PC-9 (cell line): Measurements from ENCODE around the gene GCHFR. TPM values are rescaled to one million over a fixed set of nuclear protein-coding genes. Genes with fewer than 3 reads are reported as not detected.

ENCODE experiments used
- BruUV-seq: library from RNA; stranded (reverse); fragments of 400-500 nt; replicated peaks from 2 replicates; lab custom pipeline; 2021; lab: Mats Ljungman, UMichigan
- CTCF ChIA-PET: fragments of 300-600 bp; sonication (Branson Sonifier 250); formaldehyde crosslinking; loops from one replicate; lab custom pipeline; 2022; ENCODE audit warnings: antibody characterized with exemption; lab: Charles Lee
- POLR2A ChIA-PET: fragments of 300-600 bp; sonication (Branson Sonifier 250); formaldehyde crosslinking; loops from one replicate; lab custom pipeline; 2022; ENCODE audit warnings: antibody characterized with exemption; ENCODE audit not compliant: unreplicated experiment; lab: Charles Lee
- DNase-seq, 2 experiments: peaks; one replicate each; pipeline versions ENCODE4 v3.0.0 to v3.0.0-alpha.2; 2015 to 2022; ENCODE audit warnings: mixed read lengths in 1 of 2
- H2AFZ ChIP-seq: fragments of 200-600 bp; sonication (generic); 2 replicates; pipeline ENCODE4 v1.8.1; 2017; ENCODE audit warnings: antibody characterized with exemption
- H3F3A ChIP-seq: fragments of 200-600 bp; sonication (generic); 2 replicates; pipeline ENCODE4 v1.8.1; 2017; ENCODE audit warnings: antibody characterized with exemption, mild to moderate bottlenecking, low read depth; ENCODE audit not compliant: insufficient read depth
- H3K27ac ChIP-seq: fragments of 200-600 bp; sonication (generic); 2 replicates; pipeline ENCODE4 v1.6.1; 2016; ENCODE audit warnings: mixed run types
- H3K27me3 ChIP-seq: fragments of 200-600 bp; sonication (generic); 2 replicates; pipeline ENCODE4 v1.6.1; 2016; ENCODE audit warnings: low read depth, mixed run types; ENCODE audit not compliant: insufficient read depth
- H3K36me3 ChIP-seq: fragments of 200-600 bp; sonication (generic); 2 replicates; pipeline ENCODE4 v1.6.1; 2016; ENCODE audit warnings: low read depth, mixed run types
- H3K4me1 ChIP-seq: fragments of 200-600 bp; sonication (generic); replicated peaks from 2 replicates; pipeline ENCODE4 v1.6.1; 2016; ENCODE audit warnings: mixed run types; ENCODE audit not compliant: insufficient read depth
- H3K4me2 ChIP-seq: fragments of 200-600 bp; sonication (generic); 2 replicates; pipeline ENCODE4 v1.6.1; 2017; ENCODE audit warnings: mixed run types
- H3K4me3 ChIP-seq: fragments of 200-600 bp; sonication (generic); 2 replicates; pipeline ENCODE4 v1.6.1; 2016; ENCODE audit warnings: mixed run types
- H3K79me2 ChIP-seq: fragments of 200-600 bp; sonication (generic); 2 replicates; pipeline ENCODE4 v1.6.1; 2017; ENCODE audit warnings: low read depth, mixed run types
- H3K9me2 ChIP-seq: fragments of 200-600 bp; sonication (generic); 2 replicates; pipeline ENCODE4 v1.8.1; 2017; ENCODE audit warnings: mild to moderate bottlenecking; ENCODE audit not compliant: insufficient read depth
- H3K9me3 ChIP-seq: fragments of 200-600 bp; sonication (generic); 2 replicates; pipeline ENCODE4 v1.8.1; 2016; ENCODE audit warnings: low read depth; ENCODE audit not compliant: insufficient read depth
- H4K20me1 ChIP-seq: fragments of 200-600 bp; sonication (generic); 2 replicates; pipeline ENCODE4 v1.8.1; 2017; ENCODE audit not compliant: insufficient read depth
- CTCF ChIP-seq: fragments of 200-600 bp; sonication (generic); conservative IDR thresholded peaks from 2 replicates; pipeline ENCODE4 v1.6.1; 2017; ENCODE audit warnings: mixed run types, antibody characterized with exemption, mild to moderate bottlenecking, moderate library complexity
- EZH2 ChIP-seq: fragments of 200-600 bp; sonication (generic); IDR thresholded peaks from 2 replicates; pipeline ENCODE4 v1.8.0; 2017; ENCODE audit warnings: antibody characterized with exemption, low read depth
- intact Hi-C: fragments of 100-400 bp; cut with micrococcal nuclease; formaldehyde crosslinking; loops from one replicate; pipeline ENCODE4 v1.10.0; 2022; ENCODE audit not compliant: unreplicated experiment
- total RNA-seq: library from RNA; stranded (reverse); gene quantifications from 2 replicates; pipeline ENCODE4 v1.2.3, GENCODE V29; 2021

Gene GCHFR
- total RNA-seq, 1 experiment from 2014 or later, result 1.5 TPM

GRCh38 chr15:40737048-40737447 lies 26.8 kb upstream of the GCHFR start:
- ChIA-PET CTCF (no interaction called here), POLR2A (interaction anchor here (0.5 kb wide), 1 partner anchor 414 kb away, joined by 4 read pairs; no protein-coding TSS in a partner anchor)
- H3K4me3 ChIP-seq, result no peak overlapping the region
- H2AFZ ChIP-seq, result no peak overlapping the region
- no peaks in the 10 kb centered on the region for H3F3A ChIP-seq
- H3K79me2 ChIP-seq, result no peaks in the 10 kb centered on the region
- BruUV-seq, result no TSS peak
- intact Hi-C loops, result no loop called here
- no peaks in the 10 kb centered on the region for H3K4me1 ChIP-seq
- TF ChIP-seq CTCF, result no peak
- TF ChIP-seq EZH2, result no peak
- no peak for DNase-seq
- no peaks in the 10 kb centered on the region for H3K9me2 ChIP-seq
- H3K27ac ChIP-seq, result no peak overlapping the region
- H3K9me3 ChIP-seq, result no peaks in the 10 kb centered on the region
- H3K27me3 ChIP-seq, result no peaks in the 10 kb centered on the region
- H3K4me2 ChIP-seq, result no peak overlapping the region
- H3K36me3 ChIP-seq, result no peaks in the 10 kb centered on the region; the same call in 1 of the 2 replicates
- H4K20me1 ChIP-seq, result no peaks in the 10 kb centered on the region

- Histone ChIP-seq H3K27me3 (no peaks in the 10 kb centered on the region), H4K20me1 (no peaks in the 10 kb centered on the region), H2AFZ (no peak overlapping the region), H3K4me3 (no peak overlapping the region), H3K9me3 (no peaks in the 10 kb centered on the region), H3K27ac (no peak overlapping the region), H3K4me2 (no peak overlapping the region), H3K79me2 (no peaks in the 10 kb centered on the region), H3K4me1 (no peaks in the 10 kb centered on the region), H3F3A (no peaks in the 10 kb centered on the region), H3K36me3 (no peaks in the 10 kb centered on the region; the same call in 1 of the 2 replicates), H3K9me2 (no peaks in the 10 kb centered on the region)
- no peak for TF ChIP-seq EZH2
- TF ChIP-seq CTCF, result no peak
- no TSS peak for BruUV-seq
- CTCF ChIA-PET, result no interaction called here
- intact Hi-C loops, result no loop called here
- POLR2A ChIA-PET, result interaction anchor here (0.6 kb wide), 1 partner anchor 70 kb away, joined by 12 read pairs; no protein-coding TSS in a partner anchor
- no peak for DNase-seq
Observed at GRCh38 chr15:40739047-40739446, 24.8 kb upstream of the GCHFR start.

DNA sequence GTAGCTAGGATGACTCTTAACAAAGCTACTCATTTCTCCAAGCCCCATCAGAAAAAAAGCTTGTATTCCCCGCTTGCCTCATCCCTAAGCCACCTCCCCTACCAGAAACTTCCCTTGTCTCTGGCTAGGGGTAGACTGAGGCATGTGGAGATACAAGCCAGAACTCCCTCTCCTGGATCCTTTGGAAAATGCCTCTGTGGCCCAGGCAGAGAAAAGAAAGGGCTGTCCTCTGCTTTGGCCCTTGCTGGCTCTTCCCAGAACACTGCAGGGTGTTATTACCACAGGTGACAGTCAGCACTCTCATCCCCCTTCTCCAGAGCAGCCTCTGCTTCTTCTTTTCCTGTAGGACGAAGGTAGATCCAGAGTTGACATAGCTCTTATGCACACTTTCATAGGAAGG lies 24.0 kb upstream of the GCHFR start:
- Histone ChIP-seq H3K27ac (no peak overlapping the region), H3K4me3 (no peak overlapping the region), H2AFZ (no peak overlapping the region), H3K27me3 (no peaks in the 10 kb centered on the region), H3K9me3 (no peaks in the 10 kb centered on the region), H3K36me3 (no peaks in the 10 kb centered on the region; the same call in 1 of the 2 replicates), H3K4me2 (no peak overlapping the region), H3K4me1 (no peaks in the 10 kb centered on the region), H4K20me1 (no peaks in the 10 kb centered on the region), H3K9me2 (no peaks in the 10 kb centered on the region), H3K79me2 (no peaks in the 10 kb centered on the region), H3F3A (no peaks in the 10 kb centered on the region)
- no peak for TF ChIP-seq EZH2
- BruUV-seq, result no TSS peak
- POLR2A ChIA-PET, result no interaction called here
- no peak for DNase-seq
- intact Hi-C loops, result no loop called here
- CTCF ChIA-PET, result no interaction called here

DNA sequence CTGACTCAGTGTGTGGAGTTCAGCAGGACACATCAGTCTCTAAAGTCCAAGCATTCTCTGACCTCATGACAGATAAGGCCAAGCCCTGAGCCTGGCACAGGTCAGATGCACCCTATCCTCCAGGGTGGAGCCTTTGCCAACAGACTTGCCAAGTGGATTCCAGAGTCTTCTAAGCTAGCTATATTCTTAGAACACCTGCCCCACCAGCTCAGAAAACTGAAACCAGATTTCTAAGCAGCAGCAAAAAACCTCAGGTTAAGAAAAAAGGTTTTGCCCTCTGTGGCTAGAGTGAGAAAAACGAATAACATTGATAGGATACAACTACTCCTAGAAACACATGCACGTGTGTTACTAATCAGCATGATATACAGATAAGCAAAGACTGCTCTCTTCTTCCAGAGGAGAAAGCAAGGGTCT lies 20.4 kb upstream of the GCHFR start:
- H3K9me2 ChIP-seq, result no peaks in the 10 kb centered on the region
- no peak overlapping the region for H3K4me2 ChIP-seq
- H3K79me2 ChIP-seq, result no peaks in the 10 kb centered on the region
- no peak for DNase-seq
- CTCF ChIA-PET, result no interaction called here
- no peak overlapping the region for H3K27ac ChIP-seq
- H3K4me1 ChIP-seq, result no peaks in the 10 kb centered on the region
- H3F3A ChIP-seq, result peaks cover 9% of the 10 kb centered on the region; the same call in 1 of the 2 replicates
- no peaks in the 10 kb centered on the region for H3K9me3 ChIP-seq
- H3K4me3 ChIP-seq, result no peak overlapping the region
- TF ChIP-seq CTCF, result no peak
- no peak for TF ChIP-seq EZH2
- no peak overlapping the region for H2AFZ ChIP-seq
- no peaks in the 10 kb centered on the region for H3K27me3 ChIP-seq
- intact Hi-C loops, result no loop called here
- POLR2A ChIA-PET, result interaction anchor here (0.6 kb wide), 1 partner anchor 74 kb away, joined by 3 read pairs; no protein-coding TSS in a partner anchor
- H3K36me3 ChIP-seq, result no peaks in the 10 kb centered on the region
- no TSS peak for BruUV-seq
- H4K20me1 ChIP-seq, result no peaks in the 10 kb centered on the region
